Neural progenitor cell (in vitro differentiated cells): ENCODE results near the gene CASTOR2.
"Not testable (repeated sequence)": the region's sequence is repeated elsewhere in the genome, so short reads cannot be mapped to it uniquely, and the experiment has no call there.

Experiments
- CTCF ChIP-seq: fragments of 200-600 bp; sonication (generic); IDR thresholded peaks from 2 replicates; pipeline ENCODE4 v1.5.1; 2017; ENCODE audit warnings: antibody characterized with exemption, mild to moderate bottlenecking
- EZH2 ChIP-seq: fragments of 200-600 bp; sonication (generic); IDR thresholded peaks from 2 replicates; pipeline ENCODE4 v1.6.1; 2017; ENCODE audit warnings: antibody characterized with exemption, mild to moderate bottlenecking, moderate library complexity
- EZH2phosphoT487 ChIP-seq: fragments of 200-600 bp; sonication (generic); IDR thresholded peaks from 2 replicates; pipeline ENCODE4 v1.6.1; 2017; ENCODE audit warnings: antibody characterized with exemption

- not testable (repeated sequence) for TF ChIP-seq CTCF, EZH2phosphoT487, EZH2
Observed at GRCh38 chr7:74923644-74924043, 40.9 kb upstream of the CASTOR2 start.
